NCI-H748 (cell line): ENCODE measurements around the gene STH.
"Not testable (repeated sequence)": the region's sequence is repeated elsewhere in the genome, so short reads cannot be mapped to it uniquely, and the experiment has no call there.

Experiments
- DNase-seq: peaks from one replicate; lab custom pipeline; 2025; ENCODE audit not compliant: unreplicated experiment; lab: John Stamatoyannopoulos, UW

The STH gene

GRCh38 chr17:45998987-45999899 is at the start of gene STH:
Gene STH (plus strand): TSS chr17:45999250. CDS start chr17:45999280, 30 bp downstream.
- DNase-seq = no peak

GRCh38 chr17:45949755-45950320 is 49.2 kb upstream of the STH start:
- no peak for DNase-seq

GRCh38 chr17:45950888-45951287 is 48.2 kb upstream of the STH start:
- DNase-seq = no peak

GRCh38 chr17:45951403-45951802 is 47.6 kb upstream of the STH start:
- no peak for DNase-seq

- DNase-seq = no peak
Observed at GRCh38 chr17:45951941-45952340, 47.1 kb upstream of the STH start.

GRCh38 chr17:45952814-45953320 is 46.2 kb upstream of the STH start:
- no peak for DNase-seq

GRCh38 chr17:45953561-45953960 is 45.5 kb upstream of the STH start:
- no peak for DNase-seq

- DNase-seq = no peak
Observed at GRCh38 chr17:45954914-45955313, 44.1 kb upstream of the STH start.

GRCh38 chr17:45955326-45955725 is 43.7 kb upstream of the STH start:
- no peak for DNase-seq

- no peak for DNase-seq
Observed at GRCh38 chr17:45956090-45956489, 43.0 kb upstream of the STH start.

- DNase-seq = not testable (repeated sequence)
Observed at GRCh38 chr17:45956746-45957145, 42.3 kb upstream of the STH start.

- DNase-seq = no peak
Observed at GRCh38 chr17:45958307-45958706, 40.7 kb upstream of the STH start.

GRCh38 chr17:45958994-45959665 is 39.9 kb upstream of the STH start:
- DNase-seq = no peak

GRCh38 chr17:45960311-45960710 is 38.7 kb upstream of the STH start:
- no peak for DNase-seq

- no peak for DNase-seq
Observed at GRCh38 chr17:45961206-45961605, 37.8 kb upstream of the STH start.

GRCh38 chr17:45962221-45962972 is 36.7 kb upstream of the STH start:
- no peak for DNase-seq

GRCh38 chr17:45963283-45963682 is 35.8 kb upstream of the STH start:
- DNase-seq = no peak

GRCh38 chr17:45963889-45964288 is 35.2 kb upstream of the STH start:
- no peak for DNase-seq

GRCh38 chr17:45964634-45965033 is 34.4 kb upstream of the STH start:
- no peak for DNase-seq

- no peak for DNase-seq
Observed at GRCh38 chr17:45965812-45966211, 33.2 kb upstream of the STH start.
